ENCODE results near the gene RAB5A.
"Not testable (repeated sequence)": the region's sequence is repeated elsewhere in the genome, so short reads cannot be mapped to it uniquely, and the experiment has no call there.

Gene RAB5A

GRCh38 chr3:20007960-20008359 lies 61.1 kb downstream of the RAB5A start:
- Mint-ChIP-seq H3K27ac (no peak overlapping the region), H3K4me1 (no peaks in the 10 kb centered on the region), H3K27me3 (ENCODE audit: low read depth) (no peaks in the 10 kb centered on the region), H3K36me3 (ENCODE audit: low read depth) (no peaks in the 10 kb centered on the region), H3K9me3 (no peaks in the 10 kb centered on the region), H3K4me3 (no peak overlapping the region)
- TF ChIP-seq CTCF (IDR thresholded peaks at IDR 0.05; ENCODE audit: unreplicated experiment in 3 of 3): no peak

- no peak overlapping the region for H3K4me3 Mint-ChIP-seq
- no peaks in the 10 kb centered on the region for H3K9me3 Mint-ChIP-seq
- no peak overlapping the region for H3K27ac Mint-ChIP-seq
- no peaks in the 10 kb centered on the region for H3K4me1 Mint-ChIP-seq
- H3K36me3 Mint-ChIP-seq (ENCODE audit: low read depth): no peaks in the 10 kb centered on the region
- no peak for TF ChIP-seq CTCF (IDR thresholded peaks at IDR 0.05; ENCODE audit: unreplicated experiment in 3 of 3)
- H3K27me3 Mint-ChIP-seq (ENCODE audit: low read depth): no peaks in the 10 kb centered on the region
These were observed 61.7 kb downstream of the RAB5A start for GRCh38 chr3:20008646-20009045.

GRCh38 chr3:20012164-20012563 lies 65.3 kb downstream of the RAB5A start, which contains the start of gene PP2D1:
Gene PP2D1, minus strand, starts transcription at chr3:20012264. Its CDS starts 192 bp downstream, at chr3:20012072.
- H3K4me3 Mint-ChIP-seq: no peak within 1 kb of the TSS
- TF ChIP-seq CTCF (IDR thresholded peaks at IDR 0.05; ENCODE audit: unreplicated experiment in 3 of 3): no peak
- H3K9me3 Mint-ChIP-seq: no peaks in the 10 kb centered on the region
- peaks cover 3% of the 10 kb centered on the region for H3K27me3 Mint-ChIP-seq (ENCODE audit: low read depth)
- H3K4me1 Mint-ChIP-seq: no peaks in the 10 kb centered on the region
- no peak within 1 kb of the TSS for H3K27ac Mint-ChIP-seq
- no peaks in the 10 kb centered on the region for H3K36me3 Mint-ChIP-seq (ENCODE audit: low read depth)

- no peak overlapping the region for H3K4me3 Mint-ChIP-seq
These were observed 66.5 kb downstream of the RAB5A start for GRCh38 chr3:20013396-20013795.

GRCh38 chr3:20015525-20015924 lies 68.6 kb downstream of the RAB5A start:
- H3K36me3 Mint-ChIP-seq (ENCODE audit: low read depth): no peaks in the 10 kb centered on the region
- H3K4me1 Mint-ChIP-seq: no peaks in the 10 kb centered on the region
- no peak overlapping the region for H3K27ac Mint-ChIP-seq
- no peak for TF ChIP-seq CTCF (IDR thresholded peaks at IDR 0.05; ENCODE audit: unreplicated experiment in 3 of 3)
- H3K9me3 Mint-ChIP-seq: no peaks in the 10 kb centered on the region
- no peak overlapping the region for H3K4me3 Mint-ChIP-seq
- H3K27me3 Mint-ChIP-seq (ENCODE audit: low read depth): peaks cover 3% of the 10 kb centered on the region

More at GRCh38 chr3:20013396-20013795, 66.5 kb downstream of the RAB5A start:
- Mint-ChIP-seq H3K4me1 (no peaks in the 10 kb centered on the region), H3K27ac (no peak overlapping the region), H3K27me3 (ENCODE audit: low read depth) (peaks cover 3% of the 10 kb centered on the region), H3K36me3 (ENCODE audit: low read depth) (no peaks in the 10 kb centered on the region), H3K9me3 (no peaks in the 10 kb centered on the region)
- no peak for TF ChIP-seq CTCF (IDR thresholded peaks at IDR 0.05; ENCODE audit: unreplicated experiment in 3 of 3)

- not testable (repeated sequence) for H3K4me3 Mint-ChIP-seq; H3K27me3 Mint-ChIP-seq (ENCODE audit: low read depth); H3K27ac Mint-ChIP-seq; H3K36me3 Mint-ChIP-seq (ENCODE audit: low read depth); H3K9me3 Mint-ChIP-seq; H3K4me1 Mint-ChIP-seq
These were observed 69.2 kb downstream of the RAB5A start for GRCh38 chr3:20016076-20016475.
